NCI-H1048 (cell line): ENCODE measurements around the gene SEZ6L2.
"Not testable (repeated sequence)": the region's sequence is repeated elsewhere in the genome, so short reads cannot be mapped to it uniquely, and the experiment has no call there.

Source experiments
- DNase-seq: peaks from one replicate; lab custom pipeline; 2025; lab: John Stamatoyannopoulos, UW

The SEZ6L2 gene

DNA sequence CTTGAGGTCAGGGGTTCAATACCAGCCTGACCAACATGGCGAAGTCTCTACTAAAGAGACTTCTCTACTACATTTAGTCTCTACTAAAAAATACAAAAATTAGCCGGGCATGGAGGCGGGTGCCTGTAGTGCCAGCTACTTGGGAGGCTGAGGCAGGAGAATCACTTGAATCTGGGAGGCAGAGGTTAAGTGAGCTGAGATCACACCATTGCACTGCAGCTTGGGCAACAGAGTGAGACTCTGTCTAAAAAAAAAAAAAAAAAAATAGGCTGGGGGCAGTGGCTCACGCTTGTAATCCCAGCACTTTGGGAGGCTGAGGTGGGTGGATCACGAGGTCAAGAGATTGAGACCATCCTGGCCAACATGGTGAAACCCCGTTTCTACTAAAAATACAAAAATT, 10.5 kb upstream of the SEZ6L2 start:
- DNase-seq: not testable (repeated sequence)

DNA sequence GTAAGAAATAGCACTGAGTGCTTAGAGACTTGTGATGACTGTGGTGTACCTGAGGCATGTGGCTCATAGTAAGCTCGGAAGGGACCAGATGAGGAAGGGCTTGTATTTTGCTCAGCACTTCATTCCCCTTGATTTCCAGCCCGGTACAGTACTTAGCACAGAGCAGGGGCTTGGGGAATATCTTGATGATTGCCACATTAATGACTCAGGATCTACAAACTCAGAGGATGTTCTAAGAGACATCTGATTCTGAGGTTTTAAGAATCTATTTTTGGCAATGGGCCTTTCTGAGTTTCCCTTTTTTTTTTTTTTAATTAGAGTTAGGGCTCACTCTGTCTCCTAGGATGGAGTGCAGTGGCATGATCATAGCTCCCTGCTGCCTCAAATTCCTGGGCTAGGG, 10.0 kb upstream of the SEZ6L2 start:
- DNase-seq: no peak

DNA sequence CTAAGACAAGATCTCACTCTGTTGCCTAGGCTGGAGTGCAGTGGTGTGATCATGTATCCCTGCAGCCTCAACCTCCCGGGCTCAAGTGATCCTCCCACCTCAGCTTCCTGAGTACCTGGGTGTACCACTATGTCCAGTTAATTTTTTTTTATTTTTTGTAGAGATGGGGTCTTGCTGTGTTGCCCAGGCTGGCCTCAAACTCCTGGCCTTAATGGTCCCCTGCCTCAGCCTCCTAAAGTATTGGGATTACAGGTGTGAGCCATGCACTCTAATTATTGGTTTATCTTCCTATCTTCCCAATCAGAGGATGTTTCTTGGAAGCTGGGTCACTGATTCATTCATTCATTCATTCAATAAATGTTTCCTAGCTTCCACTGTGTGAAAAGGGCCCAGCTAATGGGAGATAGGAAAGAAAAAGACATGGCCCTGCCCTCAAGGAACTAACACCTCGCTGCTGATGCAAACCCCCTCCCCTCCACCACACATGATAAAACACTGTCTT, 9.4 kb upstream of the SEZ6L2 start:
- DNase-seq: no peak

DNA sequence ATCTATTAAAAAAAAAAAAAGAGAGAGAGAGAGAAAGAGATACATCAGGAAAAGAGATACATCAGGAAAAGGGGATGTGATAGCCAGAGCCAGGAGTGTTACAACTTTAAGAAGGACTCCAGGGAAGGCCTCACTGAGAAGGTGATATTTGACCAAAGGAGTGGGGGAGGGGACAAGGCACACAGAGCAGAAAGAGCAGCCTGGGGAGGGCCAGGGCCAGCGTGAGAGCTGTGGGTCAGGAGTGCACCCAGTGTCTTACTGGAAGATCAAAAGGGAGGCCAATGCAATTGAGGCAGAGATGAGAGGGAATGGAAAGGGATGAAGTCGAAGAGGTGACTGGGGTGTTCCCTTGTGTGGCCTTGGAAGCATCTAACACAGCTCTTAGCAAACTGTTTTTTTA, 8.6 kb upstream of the SEZ6L2 start:
- no peak for DNase-seq

DNA sequence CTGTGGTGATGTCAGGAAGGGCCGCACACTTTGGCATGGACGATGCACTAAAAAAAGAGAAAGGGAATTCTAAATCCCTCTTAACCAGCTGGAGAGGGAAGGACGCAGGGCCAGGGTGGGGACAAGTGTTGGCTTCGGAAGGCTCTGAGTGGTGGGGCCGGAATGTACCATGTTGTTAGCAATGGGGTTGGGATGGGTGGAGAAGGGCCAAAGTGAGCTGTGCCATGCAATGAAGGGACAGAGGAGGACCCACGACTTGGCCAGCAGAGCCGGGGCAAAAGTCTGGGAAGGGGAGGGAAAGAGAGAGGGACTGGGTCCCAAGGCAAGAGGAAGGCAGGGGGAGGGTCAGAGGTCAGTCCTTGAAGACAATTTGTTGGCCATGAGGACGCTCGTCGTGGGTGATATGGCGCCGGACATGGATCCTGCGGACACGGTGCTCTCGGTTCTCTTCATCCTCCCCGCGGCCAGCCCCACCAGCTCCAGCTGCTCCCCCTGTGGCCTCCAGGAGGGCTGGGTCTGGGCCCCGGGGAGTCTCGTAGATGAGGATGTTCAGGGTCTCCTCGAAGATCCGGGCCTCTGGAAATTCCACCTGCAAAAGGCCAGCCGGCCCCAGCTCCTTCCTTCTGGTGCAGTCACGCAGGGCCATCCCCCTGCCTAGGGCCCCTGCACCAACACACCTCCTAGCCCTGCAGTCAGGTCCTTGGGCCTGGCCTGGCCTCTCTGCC, 7.3 kb upstream of the SEZ6L2 start:
- no peak for DNase-seq

DNA sequence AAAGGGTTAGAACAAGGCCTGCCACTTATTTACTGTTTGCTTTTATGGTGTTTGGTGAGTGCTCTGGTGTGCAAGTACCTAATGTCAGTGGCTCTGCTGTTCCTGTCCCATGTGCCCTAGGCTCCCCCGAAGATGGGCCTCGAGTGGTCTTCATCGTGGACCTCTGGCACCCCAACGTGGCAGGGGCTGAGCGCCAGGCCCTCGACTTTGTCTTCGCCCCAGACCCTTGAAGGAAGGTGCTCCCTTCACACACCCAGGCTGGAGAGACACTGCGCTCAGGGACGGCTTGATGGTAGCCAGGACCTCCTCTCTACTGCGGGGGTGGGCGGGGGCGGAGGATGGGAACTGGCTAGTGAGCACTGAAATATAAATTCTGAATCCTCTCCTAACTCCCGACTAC, 6.3 kb upstream of the SEZ6L2 start:
- no peak for DNase-seq

DNA sequence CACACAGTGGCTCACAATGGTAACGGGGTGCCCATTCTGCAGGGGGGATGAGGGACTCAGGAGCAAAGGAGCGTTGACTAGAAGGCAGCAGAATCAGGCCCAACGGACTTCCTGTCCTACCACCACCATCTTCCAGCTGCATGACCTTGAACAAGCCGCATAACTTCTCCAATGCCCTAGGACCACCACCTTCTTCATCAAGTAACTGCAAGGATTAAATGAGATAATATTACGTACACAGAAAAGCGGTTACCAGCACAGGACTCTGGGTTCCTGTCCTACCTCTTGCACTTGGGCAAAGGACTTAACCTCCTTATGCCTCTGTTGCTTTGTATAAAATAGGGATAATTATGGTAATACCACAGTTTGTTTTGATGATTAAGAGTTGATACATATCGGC, 5.6 kb upstream of the SEZ6L2 start:
- no peak for DNase-seq

DNA sequence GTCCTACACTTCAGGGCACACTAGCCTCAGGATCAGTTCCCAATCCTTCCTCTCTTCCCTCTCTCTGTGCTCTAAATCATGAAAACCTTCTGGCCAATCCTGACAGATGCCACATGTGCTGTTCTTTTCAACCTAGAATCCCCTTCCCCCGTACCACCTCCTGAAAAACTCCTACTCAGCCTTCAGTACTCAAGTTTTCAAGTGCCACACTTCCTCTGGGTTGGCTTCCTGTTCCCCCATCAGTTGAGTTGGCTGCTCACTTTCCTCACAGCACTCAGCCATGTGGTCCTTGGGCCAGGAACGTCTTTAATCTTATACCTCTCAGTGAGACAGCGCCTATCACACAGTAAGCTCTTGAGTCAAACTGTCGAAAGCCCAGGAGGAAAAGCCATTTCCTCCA, 4.2 kb upstream of the SEZ6L2 start:
- DNase-seq: no peak

DNA sequence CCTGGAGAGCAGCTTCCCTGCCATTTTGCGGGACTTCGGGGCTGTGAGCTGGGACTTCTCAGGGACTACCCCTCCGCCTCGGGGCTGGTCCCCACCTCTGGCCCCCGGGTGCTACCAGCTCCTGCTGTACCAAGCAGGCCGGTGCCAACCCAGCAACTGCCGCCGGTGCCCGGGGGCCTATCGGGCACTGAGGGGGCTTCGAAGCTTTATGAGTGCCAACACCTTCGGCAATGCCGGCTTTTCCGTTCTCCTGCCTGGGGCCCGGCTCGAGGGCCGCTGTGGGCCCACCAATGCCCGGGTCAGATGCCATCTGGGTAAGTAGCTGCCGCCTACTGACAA, 2.2 kb upstream of the SEZ6L2 start:
- no peak for DNase-seq

DNA sequence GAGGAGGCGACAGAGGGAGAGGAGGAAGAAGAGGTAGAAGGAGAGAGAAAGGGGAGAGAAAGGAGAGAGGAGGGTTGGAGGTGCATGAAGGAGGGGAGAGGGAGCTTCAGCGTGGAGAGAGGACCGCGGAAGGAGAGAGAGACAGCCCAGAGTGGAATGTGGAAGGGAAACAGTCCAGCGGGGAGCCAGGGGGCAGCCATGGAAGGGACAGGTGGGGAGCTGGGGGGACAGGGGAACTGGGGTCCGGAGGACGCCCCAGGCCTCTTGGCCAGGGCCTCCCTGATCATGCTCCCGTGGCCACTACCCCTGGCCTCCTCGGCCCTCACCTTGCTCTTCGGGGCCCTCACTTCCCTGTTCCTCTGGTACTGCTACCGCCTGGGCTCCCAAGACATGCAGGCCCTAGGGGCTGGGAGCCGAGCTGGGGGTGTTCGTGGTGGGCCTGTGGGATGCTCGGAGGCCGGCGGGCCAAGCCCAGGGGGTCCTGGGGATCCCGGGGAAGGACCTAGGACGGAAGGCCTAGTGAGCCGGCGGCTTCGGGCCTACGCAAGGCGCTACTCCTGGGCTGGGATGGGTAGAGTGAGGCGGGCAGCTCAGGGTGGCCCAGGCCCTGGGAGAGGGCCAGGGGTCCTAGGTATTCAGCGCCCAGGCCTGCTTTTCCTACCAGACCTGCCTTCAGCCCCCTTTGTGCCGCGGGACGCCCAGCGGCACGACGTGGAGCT, 1.7 kb upstream of the SEZ6L2 start:
- no peak for DNase-seq

DNA sequence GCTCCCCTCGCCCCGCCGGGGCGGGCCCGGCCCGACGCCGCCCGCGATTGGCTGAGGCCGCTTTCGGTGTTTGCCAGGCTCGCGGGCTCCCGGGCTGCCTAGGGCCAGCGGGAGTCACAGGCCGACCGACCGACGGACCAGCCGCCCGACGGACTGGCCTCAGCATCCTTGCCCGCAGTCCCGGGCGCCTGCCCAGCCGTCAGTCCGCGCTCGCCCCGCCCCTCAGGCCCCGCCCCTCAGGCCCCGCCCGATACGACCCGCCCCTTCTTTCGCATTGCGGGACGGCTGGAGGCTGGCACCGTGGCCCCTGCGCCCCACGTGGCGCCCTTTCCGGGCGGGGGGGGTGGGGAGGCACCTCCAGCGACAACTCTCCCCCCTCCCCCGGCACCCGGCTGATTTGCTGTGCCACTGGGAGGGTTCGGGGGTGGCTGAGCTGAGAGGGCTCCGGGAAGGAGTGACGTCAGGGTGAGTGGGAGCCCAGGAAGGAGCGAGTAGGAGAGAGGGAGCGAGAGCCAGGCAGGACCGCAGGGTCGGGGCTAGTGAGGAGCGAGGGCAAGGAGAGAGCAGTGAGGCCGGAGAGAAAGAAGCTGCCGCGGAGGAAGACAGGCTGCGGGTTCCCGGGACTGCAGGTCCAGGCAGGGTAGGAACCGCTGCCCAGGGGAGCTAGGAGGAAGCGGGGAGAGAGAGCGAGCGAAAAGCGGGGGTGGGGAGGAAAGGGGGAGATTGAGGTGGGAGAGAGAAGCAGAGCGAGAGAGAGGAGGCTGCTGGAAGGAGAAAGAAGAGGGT, 945 bp upstream of the SEZ6L2 start, which contains the start of gene ASPHD1:
TSS of gene ASPHD1 (plus strand) at position 387 of the 786 bp plus-strand sequence. CDS start 484 bp downstream, outside the sequence.
- DNase-seq: no peak

DNA sequence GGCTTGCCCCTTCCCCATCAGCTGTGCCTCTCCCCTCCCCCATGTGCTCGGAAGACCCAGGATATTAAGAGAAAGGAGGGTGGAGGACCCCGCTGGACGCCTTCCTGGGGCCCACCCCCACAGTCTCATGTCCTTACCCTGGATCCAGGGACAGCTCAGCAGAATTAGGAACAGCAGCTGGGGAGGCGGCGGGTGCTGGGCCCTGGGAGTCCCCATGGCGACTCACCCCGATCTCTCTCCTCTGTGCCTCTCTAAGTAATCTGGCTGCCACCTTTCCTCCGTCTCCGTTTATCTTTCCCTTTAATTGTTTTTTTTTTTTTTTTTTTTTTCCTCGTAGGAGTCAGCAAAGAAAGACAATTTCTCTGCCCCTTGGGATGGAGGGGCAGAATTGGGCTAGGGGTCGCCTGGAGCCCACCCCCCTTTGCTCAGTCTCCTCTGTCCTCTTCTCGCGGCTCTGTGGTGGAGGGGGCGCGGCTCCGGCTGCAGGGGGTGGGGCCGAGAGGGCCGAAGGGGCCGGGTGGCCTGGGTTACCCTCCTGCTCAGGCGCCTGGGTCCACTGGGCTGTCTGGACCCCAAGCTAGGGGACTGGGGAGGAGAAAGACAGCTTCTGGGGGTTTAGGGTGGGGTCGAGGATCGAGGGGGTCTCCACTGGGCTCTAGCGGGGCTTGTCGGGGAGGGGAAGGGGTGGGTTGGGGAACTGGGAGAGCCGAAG, 390 bp downstream of the SEZ6L2 start:
- DNase-seq: no peak

DNA sequence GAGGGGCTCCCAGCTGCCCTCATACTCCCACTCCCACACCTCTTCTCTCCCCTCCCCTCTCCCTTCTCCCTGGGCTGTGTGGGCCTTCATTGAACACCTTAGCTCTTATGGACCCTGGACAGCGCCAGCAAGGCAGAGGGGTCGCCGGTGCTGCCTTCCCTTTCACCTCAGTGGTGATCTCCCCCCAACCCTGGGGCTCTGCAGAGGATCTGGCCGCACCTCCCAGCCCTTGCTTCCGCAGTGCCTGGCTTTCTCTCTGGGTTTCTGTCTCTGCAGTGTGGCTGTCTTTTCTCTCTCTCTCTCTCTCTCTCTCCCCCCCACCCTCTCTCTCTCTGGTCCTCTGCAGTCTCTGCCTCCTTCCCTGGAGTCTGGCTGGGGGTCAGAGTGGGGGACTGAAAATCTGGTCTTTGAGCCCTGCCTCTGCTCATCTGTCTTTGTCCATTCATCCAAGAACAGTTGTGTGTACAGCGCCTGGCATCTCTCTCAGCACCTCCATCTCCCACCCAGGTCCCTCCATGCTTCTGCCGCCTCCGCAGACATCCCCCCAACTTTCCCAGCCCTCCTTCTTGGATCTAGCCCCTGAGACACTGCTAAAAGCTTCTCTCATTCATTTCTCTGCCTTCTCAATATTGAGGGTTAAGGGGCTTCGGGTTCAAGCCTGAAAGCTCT, 1.1 kb downstream of the SEZ6L2 start:
- DNase-seq: no peak

DNA sequence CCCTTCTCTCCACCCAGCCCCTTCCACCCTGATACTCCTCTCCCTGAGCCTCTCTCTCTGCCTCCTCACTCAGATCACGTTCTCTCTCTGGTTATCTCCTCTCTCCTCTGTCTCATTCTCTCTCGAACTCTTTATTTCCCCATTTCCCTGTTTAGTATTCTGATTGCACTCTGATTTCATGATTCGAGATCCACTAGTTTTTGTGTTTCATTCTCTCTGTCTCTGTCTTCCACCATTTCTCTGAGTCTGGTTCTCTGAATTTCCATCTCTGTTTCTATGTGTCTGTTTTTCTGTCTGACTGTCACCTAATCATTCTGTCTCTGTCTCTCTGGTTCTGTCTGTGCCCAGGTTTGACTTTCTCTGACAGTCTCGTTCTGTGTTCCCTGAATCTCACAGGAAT, 2.0 kb downstream of the SEZ6L2 start:
- DNase-seq: no peak

DNA sequence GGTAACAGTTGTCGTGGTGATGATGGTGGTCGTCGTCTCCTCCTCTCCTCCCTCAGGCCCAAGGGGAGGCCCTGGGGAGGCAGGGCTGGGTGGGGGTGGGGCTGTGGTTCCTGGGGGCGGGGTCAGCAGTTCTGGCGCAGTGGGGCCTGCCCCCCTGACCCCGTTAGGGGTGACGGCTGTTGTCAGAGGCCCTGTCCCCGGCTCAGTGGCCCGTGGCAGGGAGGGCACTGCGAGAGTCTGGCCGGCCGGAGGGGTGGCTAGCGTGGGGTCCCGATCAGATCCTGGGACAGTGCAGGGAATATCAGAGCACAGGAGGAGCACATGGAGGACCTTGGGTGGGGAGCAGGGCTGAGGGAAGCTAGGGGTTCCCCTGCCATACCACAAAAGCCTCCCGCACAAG, 2.5 kb downstream of the SEZ6L2 start:
- DNase-seq: no peak

DNA sequence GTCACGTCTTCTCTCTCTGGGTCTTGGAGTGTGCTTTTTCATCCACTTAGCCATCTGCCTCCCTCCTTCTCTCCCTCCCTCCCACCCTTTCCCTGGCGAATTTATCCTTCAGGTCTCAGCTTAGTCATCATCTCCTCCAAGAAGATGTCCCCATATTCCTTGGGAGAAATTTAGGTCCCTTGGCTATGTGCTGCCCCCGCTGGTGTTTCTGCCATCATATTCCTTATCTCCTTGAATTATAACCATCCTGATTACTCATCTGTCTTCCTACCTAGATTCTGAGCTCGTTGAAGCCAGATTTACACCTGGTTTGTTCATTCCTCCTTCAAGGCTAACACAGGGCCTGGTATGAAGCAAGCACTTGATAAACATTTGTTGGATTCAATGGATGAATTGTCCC, 5.0 kb downstream of the SEZ6L2 start:
- DNase-seq: no peak

DNA sequence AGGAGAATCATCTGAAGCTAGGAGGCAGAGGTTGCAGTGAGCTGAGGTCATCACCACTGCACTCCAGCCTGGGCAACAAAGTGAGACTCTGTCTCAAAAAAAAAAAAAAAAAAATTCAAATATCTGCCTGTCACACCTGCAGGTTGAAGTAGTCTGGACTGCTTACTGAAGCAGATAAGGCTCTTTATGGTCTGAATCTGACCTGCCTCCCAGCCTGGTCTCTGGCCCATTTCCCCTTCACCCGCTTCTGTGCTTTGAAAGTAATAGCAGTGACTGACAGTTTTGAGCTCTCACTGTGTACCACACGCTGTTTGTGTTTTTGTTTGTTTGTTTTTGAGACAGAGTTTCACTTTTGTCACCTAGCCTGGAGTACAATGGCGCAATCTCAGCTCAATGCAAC, 5.8 kb downstream of the SEZ6L2 start:
- DNase-seq: no peak

DNA sequence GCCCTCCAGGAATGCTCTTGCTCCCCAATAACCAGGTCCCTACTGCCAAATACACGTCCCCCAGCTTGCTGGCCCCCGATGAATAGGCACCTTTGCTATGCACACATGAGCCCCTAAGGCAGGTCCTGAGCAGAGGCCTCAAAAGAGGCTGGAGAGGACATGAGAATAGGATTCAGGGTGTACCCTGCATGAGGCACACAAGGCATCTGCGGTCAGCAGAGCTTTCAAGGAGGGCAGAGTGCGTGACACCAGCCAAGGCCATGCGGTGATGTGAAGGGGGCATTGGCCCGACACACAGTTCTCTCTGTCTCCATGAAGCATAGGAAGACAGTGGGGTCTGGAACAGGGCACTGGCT, 6.9 kb downstream of the SEZ6L2 start:
- no peak for DNase-seq

DNA sequence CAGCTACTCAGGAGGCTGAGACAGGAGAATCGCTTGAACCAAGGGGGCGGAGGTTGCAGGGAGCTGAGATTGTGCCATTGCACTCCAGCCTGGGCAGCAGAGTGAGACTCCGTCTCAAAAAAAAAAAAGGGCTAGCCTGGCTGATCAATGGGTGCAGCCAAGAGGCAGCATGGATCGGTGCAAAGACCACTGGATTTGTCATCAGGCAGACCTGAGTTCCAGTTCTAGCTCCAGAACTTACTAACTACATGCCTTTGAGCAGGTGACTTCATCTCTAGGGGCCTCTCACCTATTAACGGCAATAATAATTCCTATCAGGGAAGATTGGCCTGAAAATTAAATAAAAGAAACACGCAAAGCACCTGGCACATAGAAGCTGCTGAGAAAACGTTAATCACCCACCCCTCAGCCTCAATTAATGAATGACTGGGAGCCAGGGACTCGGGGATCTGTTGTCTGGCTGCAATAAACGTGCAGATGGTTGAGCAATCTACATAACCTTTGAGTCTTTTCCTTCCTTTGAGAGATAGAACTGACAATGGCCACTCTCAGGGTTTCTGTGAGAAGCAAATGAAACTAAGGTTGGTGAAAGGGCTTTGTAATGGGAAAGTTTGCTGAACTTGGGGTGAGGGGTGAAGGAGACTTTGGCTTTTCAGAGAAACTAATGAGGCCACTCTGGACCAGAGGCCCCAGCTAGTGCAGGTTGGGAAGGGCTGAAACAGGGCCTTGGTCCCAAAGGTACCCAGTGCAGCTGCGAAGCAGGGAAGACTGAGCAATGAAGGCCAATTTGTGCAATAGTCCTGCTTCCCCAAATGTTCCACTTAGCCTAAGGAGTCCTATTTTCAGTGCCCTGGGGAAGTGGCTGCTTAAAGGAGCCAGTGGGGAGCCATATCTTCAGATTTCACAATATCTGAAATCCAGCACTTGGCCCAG, 7.6 kb downstream of the SEZ6L2 start:
- DNase-seq: no peak

DNA sequence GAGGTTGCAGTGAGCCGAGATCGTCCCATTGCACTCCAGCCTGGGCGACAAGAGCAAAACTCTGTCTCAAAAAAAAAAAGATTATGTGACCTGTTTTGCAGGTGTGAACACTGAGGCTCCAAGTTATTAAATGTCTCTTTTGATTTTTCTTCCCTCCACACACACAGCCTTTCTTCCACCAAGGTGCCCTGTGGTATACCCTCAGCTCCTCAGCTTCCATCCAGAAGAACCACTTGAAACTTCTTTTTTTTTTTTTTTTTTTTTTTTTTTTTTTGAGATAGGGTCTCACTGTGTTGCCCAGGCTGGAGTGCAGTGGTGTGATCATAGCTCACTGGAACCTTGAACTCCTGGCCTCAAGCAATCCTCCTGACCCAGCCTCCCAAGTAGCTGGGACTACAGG, 10.0 kb downstream of the SEZ6L2 start:
- DNase-seq: not testable (repeated sequence)

DNA sequence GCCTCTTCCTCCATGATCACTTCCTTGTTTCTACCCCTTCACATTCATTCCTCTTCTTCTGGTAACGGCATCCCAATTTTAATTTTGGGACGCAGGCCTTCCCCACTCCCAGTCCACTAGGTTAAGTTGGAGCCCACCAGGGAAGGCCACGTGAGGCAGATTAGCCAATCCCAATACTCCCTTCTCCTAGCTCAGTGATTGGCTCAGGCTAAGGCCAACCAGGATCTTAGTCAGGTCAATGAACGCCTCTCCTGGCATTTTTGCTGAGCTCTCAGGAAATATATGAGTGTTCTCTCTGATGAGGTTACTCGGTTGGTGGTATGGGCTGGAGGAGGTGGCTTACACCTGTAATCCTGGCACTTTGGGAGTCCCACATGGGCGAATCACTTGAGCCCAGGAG, 15.4 kb downstream of the SEZ6L2 start:
- no peak for DNase-seq
